Lower lobe of right lung (tissue), 2 donors: ENCODE data around the gene KANK2. TPM values are rescaled to one million over a fixed set of nuclear protein-coding genes. Genes with fewer than 3 reads are reported as not detected.

Experiments
- ATAC-seq, 2 donors: fragments of 200-7000 bp; cut with Tn5 transposase; one replicate each; pipeline ENCODE4 v1.9.1; 2020 to 2022; ENCODE audit warnings: mild to moderate bottlenecking in 2 of 2, moderate library complexity in 2 of 2
- DNase-seq: peaks from one replicate; pipeline ENCODE4 v3.0.0-alpha.2; 2020
- H3K27ac ChIP-seq: fragments of 200-600 bp; one replicate; pipeline ENCODE4 v1.8.0; 2022
- H3K27me3 ChIP-seq: fragments of 200-600 bp; one replicate; pipeline ENCODE4 v1.8.0; 2022; ENCODE audit warnings: low read depth
- H3K36me3 ChIP-seq: fragments of 200-600 bp; one replicate; pipeline ENCODE4 v1.8.0; 2022; ENCODE audit warnings: mild to moderate bottlenecking
- H3K4me1 ChIP-seq: fragments of 200-600 bp; one replicate; pipeline ENCODE4 v1.8.0; 2022
- H3K4me3 ChIP-seq: fragments of 200-600 bp; one replicate; pipeline ENCODE4 v1.8.0; 2022; ENCODE audit warnings: mild to moderate bottlenecking
- H3K9me3 ChIP-seq: fragments of 200-600 bp; one replicate; pipeline ENCODE4 v1.8.0; 2022
- intact Hi-C: fragments of 100-400 bp; cut with DNase I; formaldehyde crosslinking; loops from one replicate; pipeline ENCODE4 v1.11.0; 2022
- total RNA-seq: library from RNA; stranded (reverse); fragmentation: NEBNext Ultra II Directional; extraction: Animal tissue kit (Norgen Biotek cat#: 25700); gene quantifications from one replicate; pipeline ENCODE4 v1.2.1, GENCODE V29; 2021
- TF ChIP-seq, protein P1 (sequence below): fragments of 200-600 bp; IDR thresholded peaks from one replicate; pipeline ENCODE4 v1.8.0; 2022; ENCODE audit warnings: antibody characterized with exemption, mild to moderate bottlenecking
- donor health status: DM: no; HTN: yes; CAD: no; lungs with severe emphysema.

Gene KANK2
- total RNA-seq, 1 donor from 2014 or later: 191 TPM

- DNase-seq (no peak), ATAC-seq (peak in 1 of 2 donors; percentile 2)
- Histone ChIP-seq H3K27ac (no peak overlapping the region), H3K4me3 (no peak overlapping the region), H3K4me1 (no peaks in the 10 kb centered on the region), H3K36me3 (peaks cover 96% of the 10 kb centered on the region), H3K27me3 (no peaks in the 10 kb centered on the region), H3K9me3 (no peaks in the 10 kb centered on the region)
- intact Hi-C loops: no loop called here
- TF ChIP-seq, protein P1, sequence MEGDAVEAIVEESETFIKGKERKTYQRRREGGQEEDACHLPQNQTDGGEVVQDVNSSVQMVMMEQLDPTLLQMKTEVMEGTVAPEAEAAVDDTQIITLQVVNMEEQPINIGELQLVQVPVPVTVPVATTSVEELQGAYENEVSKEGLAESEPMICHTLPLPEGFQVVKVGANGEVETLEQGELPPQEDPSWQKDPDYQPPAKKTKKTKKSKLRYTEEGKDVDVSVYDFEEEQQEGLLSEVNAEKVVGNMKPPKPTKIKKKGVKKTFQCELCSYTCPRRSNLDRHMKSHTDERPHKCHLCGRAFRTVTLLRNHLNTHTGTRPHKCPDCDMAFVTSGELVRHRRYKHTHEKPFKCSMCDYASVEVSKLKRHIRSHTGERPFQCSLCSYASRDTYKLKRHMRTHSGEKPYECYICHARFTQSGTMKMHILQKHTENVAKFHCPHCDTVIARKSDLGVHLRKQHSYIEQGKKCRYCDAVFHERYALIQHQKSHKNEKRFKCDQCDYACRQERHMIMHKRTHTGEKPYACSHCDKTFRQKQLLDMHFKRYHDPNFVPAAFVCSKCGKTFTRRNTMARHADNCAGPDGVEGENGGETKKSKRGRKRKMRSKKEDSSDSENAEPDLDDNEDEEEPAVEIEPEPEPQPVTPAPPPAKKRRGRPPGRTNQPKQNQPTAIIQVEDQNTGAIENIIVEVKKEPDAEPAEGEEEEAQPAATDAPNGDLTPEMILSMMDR: no peak
Measured at GRCh38 chr19:11115895-11116446, 81.4 kb downstream of the KANK2 start.

DNA sequence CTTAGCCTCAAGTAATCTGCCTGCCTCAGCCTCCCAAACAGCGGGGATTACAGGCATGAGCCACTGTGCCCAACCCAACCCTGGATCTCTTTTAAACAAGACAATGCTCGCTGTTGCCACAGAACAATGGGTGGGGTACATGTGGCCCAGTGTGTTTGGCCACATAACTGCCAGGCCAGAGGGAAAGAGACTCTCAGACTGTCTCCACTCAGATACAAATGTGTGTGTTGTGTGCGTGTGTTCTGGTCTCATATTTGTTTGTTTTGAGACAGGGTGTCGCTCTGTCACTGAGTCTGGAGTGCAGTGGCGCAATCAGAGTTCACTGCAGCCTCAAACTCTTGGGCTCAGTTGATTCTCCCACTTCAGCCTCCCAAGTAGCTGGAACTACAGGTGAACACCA, 82.3 kb downstream of the KANK2 start:
- TF ChIP-seq, protein P1: no peak
- H3K27ac ChIP-seq: no peak overlapping the region
- intact Hi-C loops: no loop called here
- no peaks in the 10 kb centered on the region for H3K9me3 ChIP-seq
- ATAC-seq (no peak), DNase-seq (no peak)
- H3K36me3 ChIP-seq: peaks cover 96% of the 10 kb centered on the region
- H3K4me3 ChIP-seq: no peak overlapping the region
- H3K27me3 ChIP-seq: no peaks in the 10 kb centered on the region
- no peaks in the 10 kb centered on the region for H3K4me1 ChIP-seq

Other genes with a start within 250 kb of the KANK2 start
- 85.0 TPM for gene SMARCA4, start 236.5 kb downstream of the KANK2 start, total RNA-seq
- 147 TPM for gene LDLR, start 108.1 kb downstream of the KANK2 start, total RNA-seq
- 1.8 TPM for gene SPC24, start 41.8 kb downstream of the KANK2 start, total RNA-seq
- gene ANGPTL8, start 42.1 kb upstream of the KANK2 start, total RNA-seq: not detected
- 106 TPM for gene DOCK6, start 65.0 kb upstream of the KANK2 start, total RNA-seq
- gene TSPAN16, start 98.6 kb upstream of the KANK2 start, total RNA-seq: not detected
- gene RAB3D, start 142.1 kb upstream of the KANK2 start, total RNA-seq: 53.6 TPM
- 65.7 TPM for gene TMEM205, start 148.7 kb upstream of the KANK2 start, total RNA-seq
- gene CCDC159, start 149.0 kb upstream of the KANK2 start, total RNA-seq: 37.3 TPM
- 21.3 TPM for gene PLPPR2, start 157.9 kb upstream of the KANK2 start, total RNA-seq
- 3.6 TPM for gene SWSAP1, start 177.1 kb upstream of the KANK2 start, total RNA-seq
- 16.4 TPM for gene EPOR, start 186.8 kb upstream of the KANK2 start, total RNA-seq
- 55.8 TPM for gene RGL3, start 221.8 kb upstream of the KANK2 start, total RNA-seq
- gene ODAD3, start 237.6 kb upstream of the KANK2 start, total RNA-seq: 4.3 TPM
- gene PRKCSH, start 238.1 kb upstream of the KANK2 start, total RNA-seq: 285 TPM